Measurements from ENCODE around the gene NIT1. TPM values are rescaled to one million over a fixed set of nuclear protein-coding genes. Genes with fewer than 3 reads are reported as not detected.

Gene NIT1
- total and polyA plus RNA-seq, 2 of the 8 experiments (the other 6 are each of a cell fraction or from before 2014, with no cell fraction given), result 33.0 to 40.4 TPM

GRCh38 chr1:161091093-161091492, 26.8 kb upstream of the NIT1 start:
- no peak overlapping the region for H2BK15ac ChIP-seq (ENCODE audit: low read length)
- H3K36me3 ChIP-seq (ENCODE audit: control insufficient read depth in 2 of 4, insufficient read depth in 4 of 4, low read length in 3 of 4), result no peaks in the 10 kb centered on the region
- no peak overlapping the region for H3K14ac ChIP-seq (ENCODE audit: insufficient read length)
- no peak overlapping the region for H3K4me2 ChIP-seq (ENCODE audit: insufficient read depth in 1 of 2, low read depth in 2 of 2, low read length in 2 of 2)
- H3K27ac ChIP-seq (ENCODE audit: low read depth, low read length), result no peak overlapping the region
- no peak overlapping the region for H3K9ac ChIP-seq (replicated peaks in 1 of 4; ENCODE audit: extremely low read depth in 1 of 4, low read depth in 3 of 4, low read length in 3 of 4)
- no peak overlapping the region for H3K18ac ChIP-seq (ENCODE audit: extremely low read depth, low read length)
- DNase-seq (ENCODE audit: low read depth in 1 of 2, low spot score in 2 of 2), result no peak
- ChIA-PET POLR2A (ENCODE audit: partially characterized antibody) (no interaction called here), CTCF (ENCODE audit: partially characterized antibody) (interaction anchor here (1.0 kb wide), 1 partner anchor 20 kb away, joined by 5 read pairs; no protein-coding TSS in a partner anchor)
- H2BK5ac ChIP-seq (ENCODE audit: low read depth, low read length), result no peak overlapping the region
- peaks cover 2% of the 10 kb centered on the region; the same call in 1 of the 2 replicates for H3K23me2 ChIP-seq (ENCODE audit: low read depth, low read length)
- H4K5ac ChIP-seq (ENCODE audit: insufficient read length, low read depth, low read length), result no peak overlapping the region
- no peak overlapping the region for H3K4me3 ChIP-seq (ENCODE audit: extremely low read depth in 1 of 4, insufficient read depth in 2 of 4, low read depth in 3 of 4, low read length in 4 of 4)
- no peak overlapping the region for H4K91ac ChIP-seq (replicated peaks; ENCODE audit: insufficient read length, low read length)
- H3K79me1 ChIP-seq (ENCODE audit: low read depth, low read length), result no peaks in the 10 kb centered on the region
- no peak overlapping the region for H2AFZ ChIP-seq (ENCODE audit: low read length)
- H3K79me2 ChIP-seq (ENCODE audit: control insufficient read depth in 1 of 2, insufficient read depth in 2 of 2, low read length in 2 of 2), result no peaks in the 10 kb centered on the region
- WGBS, 2 experiments (ENCODE audit: extremely low coverage in 1 of 2, insufficient coverage in 1 of 2, insufficient read length in 1 of 2, insufficient replicate concordance in 2 of 2, low coverage in 1 of 2, low lambda C conversion rate in 2 of 2, missing lambda C conversion rate in 1 of 2), result 94% methylated on average over 5 of the region's 5 CpGs; no CpG with 5 or more reads in 1 of the 2 experiments
- no peak overlapping the region for H2BK20ac ChIP-seq (ENCODE audit: low read length)
- peaks cover 0 to 6% (median 0%) of the 10 kb centered on the region in 4 experiments; a peak in 2 of 7 replicates for H3K4me1 ChIP-seq (replicated peaks in 1 of 4; ENCODE audit: control insufficient read depth in 3 of 4, insufficient read depth in 4 of 4, low read length in 3 of 4)
- H2BK120ac ChIP-seq (replicated peaks; ENCODE audit: low read depth, low read length), result no peak overlapping the region
- no peak for FAIRE-seq
- no peak overlapping the region for H3K4ac ChIP-seq (replicated peaks; ENCODE audit: insufficient read length, low read depth, low read length)
- no peaks in the 10 kb centered on the region for H3K27me3 ChIP-seq (replicated peaks in 1 of 4; ENCODE audit: control insufficient read depth in 3 of 4, extremely low read depth in 1 of 4, insufficient read depth in 3 of 4, low read length in 3 of 4)
- no peak overlapping the region for H3K23ac ChIP-seq (ENCODE audit: insufficient read length)
- H2AK5ac ChIP-seq (ENCODE audit: low read depth, low read length), result no peak overlapping the region
- H4K8ac ChIP-seq (ENCODE audit: extremely low read depth, insufficient read depth, low read length), result no peak overlapping the region
- no peaks in the 10 kb centered on the region for H3K9me3 ChIP-seq (ENCODE audit: insufficient read depth in 2 of 2, low read depth in 1 of 2, low read length in 1 of 2)
- H3K56ac ChIP-seq (replicated peaks; ENCODE audit: insufficient read length, low read depth, low read length), result no peak overlapping the region
- no peak overlapping the region for H2BK12ac ChIP-seq (ENCODE audit: low read depth, low read length)
- no peaks in the 10 kb centered on the region for H4K20me1 ChIP-seq (replicated peaks in 1 of 2; ENCODE audit: control insufficient read depth in 1 of 2, insufficient read depth in 2 of 2, low read length in 2 of 2)
- TF ChIP-seq RBBP5 (IDR thresholded peaks at IDR 0.05; ENCODE audit: borderline replicate concordance, low read depth, low read length) (no peak), TEAD4 (IDR thresholded peaks at IDR 0.05; ENCODE audit: low read depth, low read length) (no peak), HDAC6 (IDR thresholded peaks at IDR 0.05; ENCODE audit: low read depth, low read length) (no peak), USF2 (IDR thresholded peaks at IDR 0.05; ENCODE audit: low read length) (no peak), EGR1 (IDR thresholded peaks at IDR 0.05; ENCODE audit: borderline replicate concordance, low read depth, low read length) (no peak), KDM1A (IDR thresholded peaks at IDR 0.05; ENCODE audit: borderline replicate concordance, low read length) (no peak), GABPA (IDR thresholded peaks at IDR 0.05; ENCODE audit: borderline replicate concordance, insufficient read depth, low read length) (no peak), SIN3A (conservative IDR thresholded peaks at IDR 0.05 in 1 of 2, IDR thresholded peaks at IDR 0.05 in 1 of 2; ENCODE audit: low read depth in 1 of 2, low read length in 2 of 2) (no peak), NANOG (IDR thresholded peaks at IDR 0.05; ENCODE audit: insufficient read depth, low read depth, low read length, poor library complexity, severe bottlenecking) (no peak), SP2 (IDR thresholded peaks at IDR 0.05; ENCODE audit: low read length) (no peak), RAD21 (IDR thresholded peaks at IDR 0.05 in 1 of 2, conservative IDR thresholded peaks at IDR 0.05 in 1 of 2; ENCODE audit: low read depth in 2 of 2, low read length in 2 of 2) (no peak)
- TF ChIP-seq, protein P1, sequence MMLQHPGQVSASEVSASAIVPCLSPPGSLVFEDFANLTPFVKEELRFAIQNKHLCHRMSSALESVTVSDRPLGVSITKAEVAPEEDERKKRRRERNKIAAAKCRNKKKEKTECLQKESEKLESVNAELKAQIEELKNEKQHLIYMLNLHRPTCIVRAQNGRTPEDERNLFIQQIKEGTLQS (IDR thresholded peaks at IDR 0.05; ENCODE audit: insufficient read depth, low read depth, low read length), result no peak

All from H1 (cell line).